IMR-90 (cell line): Measurements from ENCODE around the gene ETV6. TPM values are rescaled to one million over a fixed set of nuclear protein-coding genes. Genes with fewer than 3 reads are reported as not detected.

Source experiments
- ATAC-seq: fragments of 200-7000 bp; cut with Tn5 transposase; 2 replicates; pipeline ENCODE4 v1.9.1; 2020; ENCODE audit warnings: low read depth, mild to moderate bottlenecking, moderate library complexity
- BruUV-seq: library from RNA; stranded (reverse); fragments of 400-500 nt; replicated peaks from 2 replicates; lab custom pipeline; 2021; lab: Mats Ljungman, UMichigan
- CTCF ChIA-PET: fragments of 300-600 bp; formaldehyde crosslinking; extraction: SDS; loops from one replicate; lab custom pipeline; 2021; ENCODE audit warnings: antibody characterized with exemption; lab: Yijun Ruan, JAX
- POLR2A ChIA-PET: fragments of 300-600 bp; sonication (Branson Sonifier 250); formaldehyde crosslinking; loops from one replicate; lab custom pipeline; 2022; ENCODE audit warnings: antibody characterized with exemption; ENCODE audit not compliant: unreplicated experiment; lab: Charles Lee
- DNase-seq: peaks from one replicate; pipeline ENCODE4 v3.0.0; 2013
- H2AFZ ChIP-seq: replicated peaks from 2 replicates; pipeline ENCODE3; 2013; ENCODE audit warnings: low read length, mild to moderate bottlenecking; ENCODE audit not compliant: poor library complexity
- H2AK5ac ChIP-seq: 2 replicates; pipeline ENCODE4 v1.6.1; 2013; ENCODE audit warnings: low read depth, low read length, inconsistent platforms
- H2AK9ac ChIP-seq: replicated peaks from 2 replicates; pipeline ENCODE3; 2013; ENCODE audit warnings: mild to moderate bottlenecking, low read depth, low read length, moderate library complexity; ENCODE audit not compliant: poor library complexity
- H2BK120ac ChIP-seq: 2 replicates; pipeline ENCODE4 v1.6.1; 2013; ENCODE audit warnings: low read depth, low read length, inconsistent platforms
- H2BK15ac ChIP-seq: 3 replicates; pipeline ENCODE4 v1.6.1; 2013; ENCODE audit warnings: low read depth, low read length, inconsistent platforms
- H2BK20ac ChIP-seq: 2 replicates; pipeline ENCODE4 v1.6.1; 2013; ENCODE audit warnings: low read depth, mild to moderate bottlenecking, inconsistent platforms, low read length, moderate library complexity
- H2BK5ac ChIP-seq: 2 replicates; pipeline ENCODE4 v1.6.1; 2013; ENCODE audit warnings: mild to moderate bottlenecking, low read depth, low read length, inconsistent platforms; ENCODE audit not compliant: poor library complexity, severe bottlenecking
- H3K14ac ChIP-seq: replicated peaks from 2 replicates; pipeline ENCODE4 v1.6.1; 2013; ENCODE audit warnings: low read depth, low read length, inconsistent platforms
- H3K18ac ChIP-seq: 2 replicates; pipeline ENCODE4 v1.6.1; 2013; ENCODE audit warnings: low read depth, low read length, control low read depth
- H3K23ac ChIP-seq: 2 replicates; pipeline ENCODE4 v1.6.1; 2013; ENCODE audit warnings: low read depth, low read length, inconsistent platforms
- H3K27ac ChIP-seq: 2 replicates; pipeline ENCODE4 v1.5.1; 2013; ENCODE audit warnings: mild to moderate bottlenecking, control low read depth, low read length; ENCODE audit not compliant: insufficient read depth
- H3K27me3 ChIP-seq: 2 replicates; pipeline ENCODE4 v1.6.1; 2013; ENCODE audit warnings: low read length; ENCODE audit not compliant: control insufficient read depth, insufficient read depth
- H3K36me3 ChIP-seq: 2 replicates; pipeline ENCODE4 v1.6.1; 2013; ENCODE audit warnings: low read length, mixed read lengths; ENCODE audit not compliant: control insufficient read depth, insufficient read depth
- H3K4ac ChIP-seq: 2 replicates; pipeline ENCODE4 v1.6.1; 2013; ENCODE audit warnings: low read depth, low read length, inconsistent platforms
- H3K4me1 ChIP-seq: 2 replicates; pipeline ENCODE4 v1.6.1; 2013; ENCODE audit warnings: low read length, mixed read lengths; ENCODE audit not compliant: control insufficient read depth, insufficient read depth
- H3K4me2 ChIP-seq: 2 replicates; pipeline ENCODE4 v1.6.1; 2013; ENCODE audit warnings: low read depth, mild to moderate bottlenecking, control low read depth, low read length, moderate library complexity
- H3K4me3 ChIP-seq: 2 replicates; pipeline ENCODE4 v1.5.1; 2013; ENCODE audit warnings: low read depth, mild to moderate bottlenecking, control low read depth, low read length, moderate library complexity; ENCODE audit not compliant: insufficient read depth
- H3K56ac ChIP-seq: 2 replicates; pipeline ENCODE4 v1.6.1; 2013; ENCODE audit warnings: low read length, inconsistent platforms; ENCODE audit not compliant: insufficient read depth; ENCODE audit errors: extremely low read depth
- H3K79me1 ChIP-seq, 2 experiments: 2 replicates each; pipeline ENCODE4 v1.6.1; 2013; ENCODE audit warnings: low read length in 2 of 2, inconsistent platforms in 1 of 2, low read depth in 1 of 2
- H3K9ac ChIP-seq: 2 replicates; pipeline ENCODE4 v1.6.1; 2013; ENCODE audit warnings: low read depth, low read length, control low read depth
- H3K9me1 ChIP-seq: 2 replicates; pipeline ENCODE4 v1.6.1; 2013; ENCODE audit warnings: low read length, inconsistent platforms; ENCODE audit not compliant: insufficient read depth
- H3K9me3 ChIP-seq: 2 replicates; pipeline ENCODE4 v1.6.1; 2013; ENCODE audit warnings: low read length; ENCODE audit not compliant: control insufficient read depth, insufficient read depth
- H4K20me1 ChIP-seq: 2 replicates; pipeline ENCODE4 v1.6.1; 2013; ENCODE audit warnings: low read length, inconsistent platforms; ENCODE audit not compliant: insufficient read depth
- H4K5ac ChIP-seq: 2 replicates; pipeline ENCODE4 v1.6.1; 2013; ENCODE audit warnings: mild to moderate bottlenecking, low read depth, low read length, control low read depth
- H4K8ac ChIP-seq, 2 experiments: 2 replicates each; pipeline ENCODE4 v1.6.1; 2013; ENCODE audit warnings: low read depth in 2 of 2, low read length in 2 of 2, control low read depth in 1 of 2, inconsistent platforms in 1 of 2
- H4K91ac ChIP-seq: 2 replicates; pipeline ENCODE4 v1.6.1; 2013; ENCODE audit warnings: low read depth, low read length, inconsistent platforms; ENCODE audit not compliant: insufficient read depth
- CEBPB ChIP-seq: IDR thresholded peaks from 2 replicates; pipeline ENCODE4 v1.6.1; 2012; ENCODE audit warnings: low read depth, low read length, improper control_type of control experiment
- CTCF ChIP-seq: conservative IDR thresholded peaks from 2 replicates; pipeline ENCODE4 v1.5.1; 2012; ENCODE audit warnings: mild to moderate bottlenecking, low read depth, low read length, improper control_type of control experiment
- MAFK ChIP-seq: IDR thresholded peaks from 2 replicates; pipeline ENCODE4 v1.6.1; 2012; ENCODE audit warnings: low read depth, low read length, improper control_type of control experiment
- NFE2L2 ChIP-seq: fragments of 150-350 bp; IDR thresholded peaks from 2 replicates; pipeline ENCODE4 v1.6.1; 2016; ENCODE audit warnings: low read depth, mild to moderate bottlenecking, low read length
- POLR2A ChIP-seq: IDR thresholded peaks from 2 replicates; pipeline ENCODE4 v1.6.1; 2012; ENCODE audit warnings: mild to moderate bottlenecking, low read depth, low read length
- RAD21 ChIP-seq: IDR thresholded peaks from 2 replicates; pipeline ENCODE4 v1.6.1; 2012; ENCODE audit warnings: low read length, improper control_type of control experiment
- RCOR1 ChIP-seq: IDR thresholded peaks from 2 replicates; pipeline ENCODE4 v1.6.1; 2012; ENCODE audit warnings: mild to moderate bottlenecking, low read length, improper control_type of control experiment; ENCODE audit not compliant: insufficient replicate concordance
- WGBS, 2 experiments: methylation state at CpG; one replicate each; pipeline versions ENCODE4 v1.1.5 to v1.1.7; 2013; ENCODE audit warnings: missing lambda C conversion rate in 2 of 2; ENCODE audit not compliant: insufficient read length in 1 of 2; ENCODE audit errors: extremely low coverage in 2 of 2; 5-methylcytosine and 5-hydroxymethylcytosine counted together
- dilution Hi-C: fragments of 300-500 bp; cut with HindIII; formaldehyde crosslinking; loops from one replicate; pipeline ENCODE4 v1.14.3; 2018; ENCODE audit warnings: low sequenced_read_pairs; ENCODE audit not compliant: unreplicated experiment
- in situ Hi-C: fragments of 300-500 bp; cut with MboI; formaldehyde crosslinking; loops from 3 replicates; pipeline ENCODE4 v1.14.3; 2019; ENCODE audit warnings: low sequenced_read_pairs, inconsistent platforms, mixed read lengths
- intact Hi-C: fragments of 100-400 bp; cut with micrococcal nuclease; formaldehyde crosslinking; loops from 2 replicates; pipeline ENCODE4 v1.10.0; 2022
- polyA plus RNA-seq, 3 experiments: library from polyadenylated mRNA; depleted of rRNA; stranded (reverse); fragments of >200 nt; gene quantifications; 2 replicates each; pipeline ENCODE4 v1.2.3, GENCODE V29; 2012; ENCODE audit warnings: low replicate concordance in 1 of 3
- total RNA-seq: library from RNA; depleted of rRNA; stranded (reverse); fragments of >200 nt; gene quantifications from 2 replicates; pipeline ENCODE4 v1.2.3, GENCODE V29; 2012

The ETV6 gene
- total and polyA plus RNA-seq, 2 of the 4 experiments (the other 2 are of a cell fraction): 8.4 to 9.9 TPM

- dilution Hi-C loops (no loop called here), intact Hi-C loops (no loop called here), in situ Hi-C loops (no loop called here)
- H2BK120ac ChIP-seq: no peak overlapping the region
- H2AK5ac ChIP-seq: no peak overlapping the region
- ChIA-PET CTCF (interaction anchor here (0.7 kb wide), 1 partner anchor 18 kb away, joined by 3 read pairs; no protein-coding TSS in a partner anchor), POLR2A (no interaction called here)
- TF ChIP-seq CEBPB: no peak
- no peak for TF ChIP-seq CTCF
- no peak for TF ChIP-seq POLR2A
- TF ChIP-seq RCOR1: no peak
- TF ChIP-seq NFE2L2: no peak
- TF ChIP-seq MAFK: no peak
- no peak for TF ChIP-seq RAD21
- no peak overlapping the region for H3K56ac ChIP-seq
- no peak overlapping the region for H2BK5ac ChIP-seq
- H3K4me1 ChIP-seq: no peaks in the 10 kb centered on the region
- no peak overlapping the region for H2BK20ac ChIP-seq
- no peaks in the 10 kb centered on the region for H3K9me1 ChIP-seq
- H2AK9ac ChIP-seq: no peak overlapping the region
- no peaks in the 10 kb centered on the region for H4K20me1 ChIP-seq
- DNase-seq (no peak), ATAC-seq (no peak)
- H3K9ac ChIP-seq: no peak overlapping the region
- no peak overlapping the region for H3K14ac ChIP-seq
- no peak overlapping the region for H3K4me3 ChIP-seq
- peaks cover 5% of the 10 kb centered on the region for H3K9me3 ChIP-seq
- WGBS, 2 experiments: no CpG with 5 or more reads among the region's 2 CpGs
- H4K91ac ChIP-seq: no peak overlapping the region
- H3K4me2 ChIP-seq: no peak overlapping the region
- H3K27me3 ChIP-seq: no peaks in the 10 kb centered on the region
- H3K79me1 ChIP-seq: no peaks in the 10 kb centered on the region
- H2AFZ ChIP-seq: no peak overlapping the region
- H3K18ac ChIP-seq: no peak overlapping the region
- BruUV-seq: no TSS peak
- no peak overlapping the region for H3K27ac ChIP-seq
- H4K5ac ChIP-seq: no peak overlapping the region; the same call in 1 of the 2 replicates
- H3K36me3 ChIP-seq: no peaks in the 10 kb centered on the region
- no peak overlapping the region for H3K4ac ChIP-seq
- no peak overlapping the region; a peak in 1 of 4 replicates for H4K8ac ChIP-seq
- H3K23ac ChIP-seq: no peak overlapping the region
- H2BK15ac ChIP-seq: no peak overlapping the region; the same call in 2 of the 3 replicates
Observed at GRCh38 chr12:11635341-11635740, 14.1 kb upstream of the ETV6 start.
